IMR-90 (cell line): ENCODE results near the gene ELFN1. TPM values are rescaled to one million over a fixed set of nuclear protein-coding genes. Genes with fewer than 3 reads are reported as not detected.

ENCODE experiments used
- ATAC-seq: fragments of 200-7000 bp; cut with Tn5 transposase; 2 replicates; pipeline ENCODE4 v1.9.1; 2020; ENCODE audit warnings: low read depth, mild to moderate bottlenecking, moderate library complexity
- BruUV-seq: library from RNA; stranded (reverse); fragments of 400-500 nt; replicated peaks from 2 replicates; lab custom pipeline; 2021; lab: Mats Ljungman, UMichigan
- CTCF ChIA-PET: fragments of 300-600 bp; formaldehyde crosslinking; extraction: SDS; loops from one replicate; lab custom pipeline; 2021; ENCODE audit warnings: antibody characterized with exemption; lab: Yijun Ruan, JAX
- POLR2A ChIA-PET: fragments of 300-600 bp; sonication (Branson Sonifier 250); formaldehyde crosslinking; loops from one replicate; lab custom pipeline; 2022; ENCODE audit warnings: antibody characterized with exemption; ENCODE audit not compliant: unreplicated experiment; lab: Charles Lee
- DNase-seq: peaks from one replicate; pipeline ENCODE4 v3.0.0; 2013
- H2AFZ ChIP-seq: replicated peaks from 2 replicates; pipeline ENCODE3; 2013; ENCODE audit warnings: low read length, mild to moderate bottlenecking; ENCODE audit not compliant: poor library complexity
- H2AK5ac ChIP-seq: 2 replicates; pipeline ENCODE4 v1.6.1; 2013; ENCODE audit warnings: low read depth, low read length, inconsistent platforms
- H2AK9ac ChIP-seq: replicated peaks from 2 replicates; pipeline ENCODE3; 2013; ENCODE audit warnings: mild to moderate bottlenecking, low read depth, low read length, moderate library complexity; ENCODE audit not compliant: poor library complexity
- H2BK120ac ChIP-seq: 2 replicates; pipeline ENCODE4 v1.6.1; 2013; ENCODE audit warnings: low read depth, low read length, inconsistent platforms
- H2BK15ac ChIP-seq: 3 replicates; pipeline ENCODE4 v1.6.1; 2013; ENCODE audit warnings: low read depth, low read length, inconsistent platforms
- H2BK20ac ChIP-seq: 2 replicates; pipeline ENCODE4 v1.6.1; 2013; ENCODE audit warnings: low read depth, mild to moderate bottlenecking, inconsistent platforms, low read length, moderate library complexity
- H2BK5ac ChIP-seq: 2 replicates; pipeline ENCODE4 v1.6.1; 2013; ENCODE audit warnings: mild to moderate bottlenecking, low read depth, low read length, inconsistent platforms; ENCODE audit not compliant: poor library complexity, severe bottlenecking
- H3K14ac ChIP-seq: replicated peaks from 2 replicates; pipeline ENCODE4 v1.6.1; 2013; ENCODE audit warnings: low read depth, low read length, inconsistent platforms
- H3K18ac ChIP-seq: 2 replicates; pipeline ENCODE4 v1.6.1; 2013; ENCODE audit warnings: low read depth, low read length, control low read depth
- H3K23ac ChIP-seq: 2 replicates; pipeline ENCODE4 v1.6.1; 2013; ENCODE audit warnings: low read depth, low read length, inconsistent platforms
- H3K27ac ChIP-seq: 2 replicates; pipeline ENCODE4 v1.5.1; 2013; ENCODE audit warnings: mild to moderate bottlenecking, control low read depth, low read length; ENCODE audit not compliant: insufficient read depth
- H3K27me3 ChIP-seq: 2 replicates; pipeline ENCODE4 v1.6.1; 2013; ENCODE audit warnings: low read length; ENCODE audit not compliant: control insufficient read depth, insufficient read depth
- H3K36me3 ChIP-seq: 2 replicates; pipeline ENCODE4 v1.6.1; 2013; ENCODE audit warnings: low read length, mixed read lengths; ENCODE audit not compliant: control insufficient read depth, insufficient read depth
- H3K4ac ChIP-seq: 2 replicates; pipeline ENCODE4 v1.6.1; 2013; ENCODE audit warnings: low read depth, low read length, inconsistent platforms
- H3K4me1 ChIP-seq: 2 replicates; pipeline ENCODE4 v1.6.1; 2013; ENCODE audit warnings: low read length, mixed read lengths; ENCODE audit not compliant: control insufficient read depth, insufficient read depth
- H3K4me2 ChIP-seq: 2 replicates; pipeline ENCODE4 v1.6.1; 2013; ENCODE audit warnings: low read depth, mild to moderate bottlenecking, control low read depth, low read length, moderate library complexity
- H3K4me3 ChIP-seq: 2 replicates; pipeline ENCODE4 v1.5.1; 2013; ENCODE audit warnings: low read depth, mild to moderate bottlenecking, control low read depth, low read length, moderate library complexity; ENCODE audit not compliant: insufficient read depth
- H3K56ac ChIP-seq: 2 replicates; pipeline ENCODE4 v1.6.1; 2013; ENCODE audit warnings: low read length, inconsistent platforms; ENCODE audit not compliant: insufficient read depth; ENCODE audit errors: extremely low read depth
- H3K79me1 ChIP-seq, 2 experiments: 2 replicates each; pipeline ENCODE4 v1.6.1; 2013; ENCODE audit warnings: low read length in 2 of 2, inconsistent platforms in 1 of 2, low read depth in 1 of 2
- H3K9ac ChIP-seq: 2 replicates; pipeline ENCODE4 v1.6.1; 2013; ENCODE audit warnings: low read depth, low read length, control low read depth
- H3K9me1 ChIP-seq: 2 replicates; pipeline ENCODE4 v1.6.1; 2013; ENCODE audit warnings: low read length, inconsistent platforms; ENCODE audit not compliant: insufficient read depth
- H3K9me3 ChIP-seq: 2 replicates; pipeline ENCODE4 v1.6.1; 2013; ENCODE audit warnings: low read length; ENCODE audit not compliant: control insufficient read depth, insufficient read depth
- H4K20me1 ChIP-seq: 2 replicates; pipeline ENCODE4 v1.6.1; 2013; ENCODE audit warnings: low read length, inconsistent platforms; ENCODE audit not compliant: insufficient read depth
- H4K5ac ChIP-seq: 2 replicates; pipeline ENCODE4 v1.6.1; 2013; ENCODE audit warnings: mild to moderate bottlenecking, low read depth, low read length, control low read depth
- H4K8ac ChIP-seq, 2 experiments: 2 replicates each; pipeline ENCODE4 v1.6.1; 2013; ENCODE audit warnings: low read depth in 2 of 2, low read length in 2 of 2, control low read depth in 1 of 2, inconsistent platforms in 1 of 2
- H4K91ac ChIP-seq: 2 replicates; pipeline ENCODE4 v1.6.1; 2013; ENCODE audit warnings: low read depth, low read length, inconsistent platforms; ENCODE audit not compliant: insufficient read depth
- BHLHE40 ChIP-seq: fragments of 150-350 bp; IDR thresholded peaks from 2 replicates; pipeline ENCODE4 v1.6.1; 2016; ENCODE audit warnings: mild to moderate bottlenecking, low read depth, low read length
- CEBPB ChIP-seq: IDR thresholded peaks from 2 replicates; pipeline ENCODE4 v1.6.1; 2012; ENCODE audit warnings: low read depth, low read length, improper control_type of control experiment
- CHD1 ChIP-seq: IDR thresholded peaks from 2 replicates; pipeline ENCODE4 v1.6.1; 2012; ENCODE audit warnings: low read depth, low read length, improper control_type of control experiment
- CTCF ChIP-seq: conservative IDR thresholded peaks from 2 replicates; pipeline ENCODE4 v1.5.1; 2012; ENCODE audit warnings: mild to moderate bottlenecking, low read depth, low read length, improper control_type of control experiment
- ELK1 ChIP-seq: fragments of 150-350 bp; IDR thresholded peaks from 2 replicates; pipeline ENCODE4 v1.6.1; 2016; ENCODE audit warnings: low read depth, mild to moderate bottlenecking, low read length, moderate library complexity, borderline replicate concordance
- FOS ChIP-seq: fragments of 150-350 bp; IDR thresholded peaks from 2 replicates; pipeline ENCODE4 v1.6.1; 2016; ENCODE audit warnings: low read depth, low read length
- MAFK ChIP-seq: IDR thresholded peaks from 2 replicates; pipeline ENCODE4 v1.6.1; 2012; ENCODE audit warnings: low read depth, low read length, improper control_type of control experiment
- MAZ ChIP-seq: IDR thresholded peaks from 2 replicates; pipeline ENCODE4 v1.6.1; 2012; ENCODE audit warnings: low read depth, mild to moderate bottlenecking, low read length, improper control_type of control experiment, moderate library complexity, borderline replicate concordance
- MXI1 ChIP-seq: IDR thresholded peaks from 2 replicates; pipeline ENCODE4 v1.6.1; 2012; ENCODE audit warnings: low read depth, mild to moderate bottlenecking, low read length, moderate library complexity, borderline replicate concordance
- NFE2L2 ChIP-seq: fragments of 150-350 bp; IDR thresholded peaks from 2 replicates; pipeline ENCODE4 v1.6.1; 2016; ENCODE audit warnings: low read depth, mild to moderate bottlenecking, low read length
- POLR2A ChIP-seq: IDR thresholded peaks from 2 replicates; pipeline ENCODE4 v1.6.1; 2012; ENCODE audit warnings: mild to moderate bottlenecking, low read depth, low read length
- RAD21 ChIP-seq: IDR thresholded peaks from 2 replicates; pipeline ENCODE4 v1.6.1; 2012; ENCODE audit warnings: low read length, improper control_type of control experiment
- RCOR1 ChIP-seq: IDR thresholded peaks from 2 replicates; pipeline ENCODE4 v1.6.1; 2012; ENCODE audit warnings: mild to moderate bottlenecking, low read length, improper control_type of control experiment; ENCODE audit not compliant: insufficient replicate concordance
- RFX5 ChIP-seq: IDR thresholded peaks from 2 replicates; pipeline ENCODE4 v1.8.0; 2012; ENCODE audit warnings: low read depth, mild to moderate bottlenecking, low read length, moderate library complexity
- SMC3 ChIP-seq: fragments of 150-350 bp; IDR thresholded peaks from 2 replicates; pipeline ENCODE4 v1.6.1; 2016; ENCODE audit warnings: low read depth, mild to moderate bottlenecking, antibody characterized with exemption, low read length, moderate library complexity
- USF2 ChIP-seq: fragments of 150-350 bp; IDR thresholded peaks from 2 replicates; pipeline ENCODE4 v1.6.1; 2017; ENCODE audit warnings: mild to moderate bottlenecking, antibody characterized with exemption, low read length, low read depth
- WGBS, 2 experiments: methylation state at CpG; one replicate each; pipeline versions ENCODE4 v1.1.5 to v1.1.7; 2013; ENCODE audit warnings: missing lambda C conversion rate in 2 of 2; ENCODE audit not compliant: insufficient read length in 1 of 2; ENCODE audit errors: extremely low coverage in 2 of 2; 5-methylcytosine and 5-hydroxymethylcytosine counted together
- dilution Hi-C: fragments of 300-500 bp; cut with HindIII; formaldehyde crosslinking; loops from one replicate; pipeline ENCODE4 v1.14.3; 2018; ENCODE audit warnings: low sequenced_read_pairs; ENCODE audit not compliant: unreplicated experiment
- in situ Hi-C: fragments of 300-500 bp; cut with MboI; formaldehyde crosslinking; loops from 3 replicates; pipeline ENCODE4 v1.14.3; 2019; ENCODE audit warnings: low sequenced_read_pairs, inconsistent platforms, mixed read lengths
- intact Hi-C: fragments of 100-400 bp; cut with micrococcal nuclease; formaldehyde crosslinking; loops from 2 replicates; pipeline ENCODE4 v1.10.0; 2022
- polyA plus RNA-seq, 3 experiments: library from polyadenylated mRNA; depleted of rRNA; stranded (reverse); fragments of >200 nt; gene quantifications; 2 replicates each; pipeline ENCODE4 v1.2.3, GENCODE V29; 2012; ENCODE audit warnings: low replicate concordance in 1 of 3
- total RNA-seq: library from RNA; depleted of rRNA; stranded (reverse); fragments of >200 nt; gene quantifications from 2 replicates; pipeline ENCODE4 v1.2.3, GENCODE V29; 2012

The ELFN1 gene
- total and polyA plus RNA-seq, 2 of the 4 experiments (the other 2 are of a cell fraction): 1.6 to 5.2 TPM

GRCh38 chr7:1732645-1733044 lies 62.6 kb downstream of the ELFN1 start:
- Histone ChIP-seq H3K79me1 (no peaks in the 10 kb centered on the region), H2BK15ac (no peak overlapping the region), H3K23ac (no peak overlapping the region), H3K9me3 (peaks cover 15% of the 10 kb centered on the region), H4K5ac (no peak overlapping the region), H3K9me1 (no peaks in the 10 kb centered on the region), H3K36me3 (no peaks in the 10 kb centered on the region), H3K14ac (no peak overlapping the region), H3K18ac (no peak overlapping the region), H3K9ac (no peak overlapping the region), H2AK5ac (no peak overlapping the region), H4K8ac (no peak overlapping the region), H2AFZ (no peak overlapping the region), H3K4me3 (no peak overlapping the region), H2BK20ac (no peak overlapping the region), H3K4me2 (no peak overlapping the region), H4K20me1 (no peaks in the 10 kb centered on the region; the same call in 1 of the 2 replicates), H2BK120ac (no peak overlapping the region), H3K4ac (no peak overlapping the region), H3K4me1 (no peaks in the 10 kb centered on the region), H2BK5ac (no peak overlapping the region), H3K56ac (no peak overlapping the region), H3K27ac (no peak overlapping the region), H3K27me3 (peaks cover 14% of the 10 kb centered on the region), H4K91ac (no peak overlapping the region), H2AK9ac (peak overlapping the region; percentile 37)
- POLR2A ChIA-PET: no interaction called here
- TF ChIP-seq SMC3 (no peak), RCOR1 (no peak), RFX5 (no peak), MAZ (no peak), ELK1 (no peak), POLR2A (no peak), BHLHE40 (no peak), CTCF (no peak), MAFK (no peak), CHD1 (no peak), FOS (no peak), NFE2L2 (no peak), MXI1 (no peak), CEBPB (no peak), RAD21 (no peak), USF2 (no peak)
- dilution Hi-C loops (no loop called here), intact Hi-C loops (no loop called here), in situ Hi-C loops (no loop called here)
- no peak for ATAC-seq
- CTCF ChIA-PET: no interaction called here
- WGBS, 2 experiments: 78% methylated on average over 5 of the region's 10 CpGs; no CpG with 5 or more reads in 1 of the 2 experiments
- DNase-seq: no peak
- no TSS peak for BruUV-seq
